HEK293T (cell line): Measurements from ENCODE around the gene RUNDC3A.

ENCODE experiments used
- CTCF ChIA-PET: fragments of 350-600 bp; formaldehyde crosslinking; extraction: SDS; loops from one replicate; lab custom pipeline; 2021; ENCODE audit warnings: antibody characterized with exemption, inconsistent platforms; lab: Yijun Ruan, JAX
- POLR2A ChIA-PET: fragments of 350-600 bp; formaldehyde crosslinking; extraction: SDS; loops from one replicate; lab custom pipeline; 2020; ENCODE audit warnings: antibody characterized with exemption, inconsistent platforms; lab: Yijun Ruan, JAX
- DNase-seq: peaks from one replicate; pipeline ENCODE4 v3.0.0; 2012; ENCODE audit warnings: mixed read lengths; ENCODE audit errors: extremely low spot score
- ARNT ChIP-seq: fragments of 450-650 bp; IDR thresholded peaks from 2 replicates; pipeline ENCODE4 v1.6.1; 2017; ENCODE audit warnings: mild to moderate bottlenecking
- BHLHE40 ChIP-seq: fragments of 450-650 bp; IDR thresholded peaks from 2 replicates; pipeline ENCODE4 v1.6.1; 2016; ENCODE audit warnings: mild to moderate bottlenecking, moderate library complexity, borderline replicate concordance
- CTBP1 ChIP-seq: fragments of 450-650 bp; IDR thresholded peaks from 2 replicates; pipeline ENCODE4 v1.6.1; 2016; ENCODE audit warnings: borderline replicate concordance
- ELF4 ChIP-seq: fragments of 450-650 bp; IDR thresholded peaks from 2 replicates; pipeline ENCODE4 v1.6.1; 2017; ENCODE audit warnings: antibody characterized with exemption
- FOXA1 ChIP-seq: fragments of 450-650 bp; IDR thresholded peaks from 2 replicates; pipeline ENCODE4 v1.6.1; 2016; ENCODE audit warnings: mild to moderate bottlenecking
- FOXK2 ChIP-seq: fragments of 450-650 bp; IDR thresholded peaks from 2 replicates; pipeline ENCODE4 v1.6.1; 2016; ENCODE audit warnings: mild to moderate bottlenecking
- FOXM1 ChIP-seq: fragments of 450-650 bp; IDR thresholded peaks from 2 replicates; pipeline ENCODE4 v1.6.1; 2017; ENCODE audit warnings: mild to moderate bottlenecking, borderline replicate concordance
- HDGF ChIP-seq: fragments of 450-650 bp; IDR thresholded peaks from 2 replicates; pipeline ENCODE4 v1.6.1; 2017; ENCODE audit warnings: antibody characterized with exemption, borderline replicate concordance
- L3MBTL2 ChIP-seq: fragments of 450-650 bp; conservative IDR thresholded peaks from 2 replicates; pipeline ENCODE4 v1.6.1; 2016; ENCODE audit warnings: mild to moderate bottlenecking
- LEF1 ChIP-seq: fragments of 450-650 bp; IDR thresholded peaks from 2 replicates; pipeline ENCODE4 v1.6.1; 2017; ENCODE audit warnings: mild to moderate bottlenecking, borderline replicate concordance
- NFRKB ChIP-seq: fragments of 450-650 bp; IDR thresholded peaks from 2 replicates; pipeline ENCODE4 v1.6.1; 2016; ENCODE audit warnings: mild to moderate bottlenecking, moderate library complexity
- SP1 ChIP-seq: fragments of 450-650 bp; IDR thresholded peaks from 2 replicates; pipeline ENCODE4 v1.6.1; 2017
- SUZ12 ChIP-seq: fragments of 450-650 bp; IDR thresholded peaks from 2 replicates; pipeline ENCODE4 v1.6.1; 2016; ENCODE audit warnings: mild to moderate bottlenecking
- TARDBP ChIP-seq: fragments of 450-650 bp; IDR thresholded peaks from 2 replicates; pipeline ENCODE4 v1.6.1; 2016
- ZNF384 ChIP-seq: fragments of 450-650 bp; IDR thresholded peaks from 2 replicates; pipeline ENCODE4 v1.6.1; 2016
- TF ChIP-seq, protein P1 (sequence below): fragments of 450-650 bp; IDR thresholded peaks from 2 replicates; pipeline ENCODE4 v1.6.1; 2016

Gene RUNDC3A

DNA sequence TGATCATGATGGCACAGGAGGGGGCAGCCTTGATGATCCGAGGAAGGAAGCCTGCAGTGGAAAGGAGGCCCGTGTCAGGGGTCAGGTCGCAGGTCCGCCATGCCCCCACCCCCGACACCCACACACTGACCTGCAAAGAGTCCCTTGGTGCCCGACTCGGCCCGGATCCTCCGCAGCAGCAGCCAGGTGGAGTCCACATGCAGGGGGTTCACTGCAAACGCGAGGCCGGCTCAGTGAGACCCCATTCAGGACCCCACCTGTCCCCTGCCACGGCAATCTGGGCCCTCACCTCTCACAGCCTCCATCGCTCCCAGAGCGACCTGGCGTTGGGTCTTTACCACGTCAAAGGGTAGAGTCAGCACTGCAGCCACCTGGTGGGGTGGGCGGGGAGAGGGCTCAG is 11.7 kb downstream of the RUNDC3A start:
- DNase-seq, result no peak
- POLR2A ChIA-PET, result interaction anchor here (1.5 kb wide), 1 partner anchor 10 kb away, joined by 4 read pairs; no protein-coding TSS in a partner anchor
- CTCF ChIA-PET, result no interaction called here
- TF ChIP-seq ZNF384, result no peak
- no peak for TF ChIP-seq HDGF
- no peak for TF ChIP-seq ELF4
- no peak for TF ChIP-seq TARDBP
- no peak for TF ChIP-seq LEF1
- no peak for TF ChIP-seq CTBP1
- no peak for TF ChIP-seq BHLHE40
- TF ChIP-seq FOXK2, result no peak
- no peak for TF ChIP-seq SP1
- no peak for TF ChIP-seq NFRKB
- no peak for TF ChIP-seq FOXM1
- TF ChIP-seq, protein P1, sequence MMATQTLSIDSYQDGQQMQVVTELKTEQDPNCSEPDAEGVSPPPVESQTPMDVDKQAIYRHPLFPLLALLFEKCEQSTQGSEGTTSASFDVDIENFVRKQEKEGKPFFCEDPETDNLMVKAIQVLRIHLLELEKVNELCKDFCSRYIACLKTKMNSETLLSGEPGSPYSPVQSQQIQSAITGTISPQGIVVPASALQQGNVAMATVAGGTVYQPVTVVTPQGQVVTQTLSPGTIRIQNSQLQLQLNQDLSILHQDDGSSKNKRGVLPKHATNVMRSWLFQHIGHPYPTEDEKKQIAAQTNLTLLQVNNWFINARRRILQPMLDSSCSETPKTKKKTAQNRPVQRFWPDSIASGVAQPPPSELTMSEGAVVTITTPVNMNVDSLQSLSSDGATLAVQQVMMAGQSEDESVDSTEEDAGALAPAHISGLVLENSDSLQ, result no peak
- no peak for TF ChIP-seq FOXA1
- TF ChIP-seq L3MBTL2, result no peak
- no peak for TF ChIP-seq ARNT
- TF ChIP-seq SUZ12, result no peak

- ChIA-PET POLR2A (interaction anchor here (1.1 to 1.5 kb wide), 3 partner anchors 11 to 100 kb away, joined by 3 to 4 read pairs (median 3); no protein-coding TSS in a partner anchor), CTCF (interaction anchor here (0.6 kb wide), 1 partner anchor 23 kb away, joined by 3 read pairs; no protein-coding TSS in a partner anchor)
- TF ChIP-seq ARNT, result no peak
- TF ChIP-seq, protein P1, result no peak
- no peak for TF ChIP-seq ZNF384
- no peak for TF ChIP-seq NFRKB
- TF ChIP-seq CTBP1, result no peak
- TF ChIP-seq SP1, result no peak
- TF ChIP-seq FOXM1, result no peak
- TF ChIP-seq LEF1, result no peak
- TF ChIP-seq L3MBTL2, result no peak
- no peak for TF ChIP-seq FOXA1
- no peak for TF ChIP-seq FOXK2
- TF ChIP-seq SUZ12, result no peak
- TF ChIP-seq TARDBP, result no peak
- no peak for TF ChIP-seq HDGF
- no peak for TF ChIP-seq BHLHE40
- TF ChIP-seq ELF4, result no peak
- no peak for DNase-seq
Observed at GRCh38 chr17:44321246-44322120, 13.1 kb downstream of the RUNDC3A start.

DNA sequence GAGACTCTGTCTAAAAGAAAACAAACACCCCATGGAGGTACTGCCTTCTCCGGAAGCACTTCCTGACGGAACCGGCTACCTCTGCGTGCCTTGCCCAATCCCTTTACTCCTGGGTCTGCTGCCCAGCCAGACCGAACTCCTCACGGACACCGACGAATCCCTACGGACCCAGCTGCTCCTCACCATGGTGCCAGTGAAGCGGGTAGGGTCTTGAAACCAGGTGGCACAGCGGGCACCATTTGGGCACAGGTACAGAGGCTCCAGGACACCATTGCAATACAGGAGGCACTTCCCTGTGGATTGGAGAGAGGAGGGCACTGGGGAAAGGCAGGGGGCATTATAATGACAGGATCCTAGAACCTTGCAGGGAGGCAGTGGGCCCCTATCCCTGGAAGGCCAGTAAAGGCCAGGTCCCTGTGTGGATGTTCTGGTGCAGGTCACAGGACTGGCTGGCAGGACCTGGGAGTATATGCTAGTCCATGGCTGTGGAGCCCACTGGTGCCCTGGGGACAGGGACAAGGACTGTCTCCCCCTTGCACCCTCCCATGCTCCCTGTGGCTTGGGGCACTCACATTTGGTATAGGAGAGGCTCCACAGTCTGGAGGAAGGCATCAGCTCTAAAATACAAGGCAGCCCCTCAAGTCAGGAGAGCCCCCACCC is 14.0 kb downstream of the RUNDC3A start:
- POLR2A ChIA-PET, result interaction anchor here (0.7 kb wide), 1 partner anchor 123 kb away, joined by 3 read pairs; the partner anchor contains the start of gene ATXN7L3
- DNase-seq, result no peak
- no peak for TF ChIP-seq TARDBP
- no peak for TF ChIP-seq SUZ12
- no peak for TF ChIP-seq FOXA1
- TF ChIP-seq LEF1, result no peak
- CTCF ChIA-PET, result interaction anchor here (0.6 kb wide), 1 partner anchor 24 kb away, joined by 3 read pairs; no protein-coding TSS in a partner anchor

GRCh38 chr17:44323359-44324091 is 15.1 kb downstream of the RUNDC3A start:
- POLR2A ChIA-PET, result interaction anchor here (1.5 to 2.0 kb wide), 2 partner anchors 102 to 114 kb away, joined by 5 to 11 read pairs; no protein-coding TSS in a partner anchor
- CTCF ChIA-PET, result interaction anchor here (1.1 kb wide), 1 partner anchor 40 kb away, joined by 3 read pairs; the partner anchor contains the start of gene FAM171A2
- TF ChIP-seq ARNT, result no peak
- no peak for TF ChIP-seq NFRKB
- no peak for TF ChIP-seq ELF4
- DNase-seq, result no peak

DNA sequence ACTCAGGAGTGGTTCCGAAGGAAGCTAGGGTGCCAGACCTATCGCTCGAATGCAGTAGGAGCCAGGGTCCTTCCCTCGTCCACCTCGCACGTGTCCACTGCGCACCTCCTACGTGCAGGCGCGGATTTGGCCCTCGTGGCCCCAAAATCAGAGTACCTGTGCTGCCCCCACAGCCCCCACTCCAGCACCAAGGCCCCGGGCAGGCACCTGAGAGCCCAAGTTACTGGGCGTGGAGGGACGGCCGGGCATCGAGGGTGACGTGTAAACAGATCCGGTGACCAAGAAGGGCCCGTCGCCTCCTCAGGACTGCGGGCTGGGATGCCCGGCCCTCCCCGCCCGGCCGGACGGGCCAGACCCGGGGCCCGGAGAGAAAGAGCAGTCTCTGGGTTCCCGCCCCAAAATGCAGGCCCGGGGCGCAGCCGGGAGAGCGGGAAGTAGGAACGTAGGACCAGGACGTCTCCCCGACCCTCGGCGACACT is 15.7 kb downstream of the RUNDC3A start:
- no peak for DNase-seq
- TF ChIP-seq L3MBTL2 (peak; percentile 85), CTBP1 (no peak), NFRKB (no peak), FOXM1 (no peak), ARNT (no peak)
- CTCF ChIA-PET, result interaction anchor here (1.1 kb wide), 1 partner anchor 39 kb away, joined by 3 read pairs; the partner anchor contains the start of gene FAM171A2
- POLR2A ChIA-PET, result interaction anchor here (1.0 to 2.0 kb wide), 6 partner anchors 23 to 201 kb away, joined by 3 to 11 read pairs (median 4); partner anchors contain the start of genes HDAC5, TMUB2 and UBTF
